CD14-positive monocyte (primary cell): ENCODE measurements around the gene B4GALNT4. TPM values are rescaled to one million over a fixed set of nuclear protein-coding genes. Genes with fewer than 3 reads are reported as not detected.
"Not testable (repeated sequence)": the region's sequence is repeated elsewhere in the genome, so short reads cannot be mapped to it uniquely, and the experiment has no call there.

Source experiments
- DNase-seq, 3 donors: peaks; one replicate each; pipeline ENCODE4 v3.0.0-alpha.2; 2011 to 2022
- H2AFZ ChIP-seq: 2 replicates; pipeline ENCODE4 v1.6.0; 2012; ENCODE audit warnings: mild to moderate bottlenecking, low read depth, low read length, inconsistent platforms; ENCODE audit not compliant: insufficient read depth, poor library complexity, severe bottlenecking
- H3K27ac ChIP-seq, 2 donors: 1 replicate in 1 of 2; 2 replicates in 1 of 2; pipeline ENCODE4 v1.5.1; 2012 to 2013; ENCODE audit warnings: low read length in 2 of 2, control low read depth in 1 of 2, inconsistent platforms in 1 of 2, low read depth in 1 of 2, mild to moderate bottlenecking in 1 of 2
- H3K27me3 ChIP-seq, 2 donors: one replicate each; pipeline versions ENCODE4 v1.6.0 to v1.6.1; 2011 to 2013; ENCODE audit warnings: low read length in 2 of 2; ENCODE audit not compliant: control insufficient read depth in 2 of 2, insufficient read depth in 2 of 2
- H3K36me3 ChIP-seq, 2 donors: replicated peaks in 1 of 2; 1 replicate in 1 of 2; 2 replicates in 1 of 2; pipeline versions ENCODE4 v1.5.1 to v1.6.1; 2012 to 2013; ENCODE audit warnings: low read length in 2 of 2, control low read depth in 1 of 2, inconsistent platforms in 1 of 2, mild to moderate bottlenecking in 1 of 2; ENCODE audit not compliant: insufficient read depth in 2 of 2, control insufficient read depth in 1 of 2
- H3K4me1 ChIP-seq, 2 donors: 1 replicate in 1 of 2; 2 replicates in 1 of 2; pipeline versions ENCODE4 v1.5.1 to v1.6.1; 2012 to 2013; ENCODE audit warnings: low read length in 2 of 2, control low read depth in 1 of 2, inconsistent platforms in 1 of 2, mild to moderate bottlenecking in 1 of 2, moderate library complexity in 1 of 2; ENCODE audit not compliant: insufficient read depth in 2 of 2, control insufficient read depth in 1 of 2
- H3K4me2 ChIP-seq: replicated peaks from 2 replicates; pipeline ENCODE3; 2012; ENCODE audit warnings: low read length, moderate library complexity, mild to moderate bottlenecking; ENCODE audit not compliant: poor library complexity, severe bottlenecking; ENCODE audit errors: extremely low read depth
- H3K4me3 ChIP-seq, 3 experiments: fragments of 200-600 bp in 1 of 3; sonication (generic) in 1 of 3; replicated peaks in 1 of 3; 1 replicate in 2 of 3; 2 replicates in 1 of 3; pipeline ENCODE4 v1.5.1; 2011 to 2013; ENCODE audit warnings: low read length in 3 of 3, mild to moderate bottlenecking in 3 of 3, control low read depth in 2 of 3, low read depth in 2 of 3, inconsistent platforms in 1 of 3, moderate library complexity in 1 of 3
- H3K79me2 ChIP-seq: 2 replicates; pipeline ENCODE4 v1.6.0; 2012; ENCODE audit warnings: mild to moderate bottlenecking, control low read depth, inconsistent platforms, low read length, moderate library complexity; ENCODE audit not compliant: insufficient read depth
- H3K9ac ChIP-seq: 2 replicates; pipeline ENCODE4 v1.6.0; 2017; ENCODE audit warnings: low read length, mild to moderate bottlenecking; ENCODE audit not compliant: insufficient read depth, poor library complexity, severe bottlenecking
- H3K9me3 ChIP-seq, 2 donors: replicated peaks in 1 of 2; 1 replicate in 1 of 2; 2 replicates in 1 of 2; pipeline versions ENCODE4 v1.5.1 to v1.6.1; 2012 to 2013; ENCODE audit warnings: low read length in 2 of 2, control low read depth in 1 of 2; ENCODE audit not compliant: control insufficient read depth in 1 of 2, insufficient read depth in 1 of 2
- H4K20me1 ChIP-seq: 2 replicates; pipeline ENCODE4 v1.6.0; 2012; ENCODE audit warnings: mild to moderate bottlenecking, low read length, control low read depth, moderate library complexity; ENCODE audit not compliant: insufficient read depth
- H3K27ac Mint-ChIP-seq, 7 donors: one replicate each; pipeline ENCODE4 v1.8.0; 2020; ENCODE audit warnings: mild to moderate bottlenecking in 7 of 7, mixed read lengths in 7 of 7, moderate library complexity in 6 of 7, inconsistent platforms in 2 of 7
- H3K27me3 Mint-ChIP-seq, 3 donors: one replicate each; pipeline ENCODE4 v1.8.0; 2021 to 2022; ENCODE audit warnings: low read depth in 3 of 3, mild to moderate bottlenecking in 3 of 3, mixed read lengths in 3 of 3, moderate library complexity in 3 of 3, inconsistent platforms in 1 of 3
- H3K36me3 Mint-ChIP-seq, 2 donors: one replicate each; pipeline ENCODE4 v1.8.0; 2020; ENCODE audit warnings: mixed read lengths in 2 of 2, inconsistent platforms in 1 of 2, mild to moderate bottlenecking in 1 of 2
- H3K4me1 Mint-ChIP-seq: one replicate; pipeline ENCODE4 v1.8.0; 2020; ENCODE audit warnings: mild to moderate bottlenecking, mixed read lengths
- H3K4me3 Mint-ChIP-seq, 2 donors: one replicate each; pipeline ENCODE4 v1.8.0; 2020; ENCODE audit warnings: mild to moderate bottlenecking in 2 of 2, mixed read lengths in 2 of 2, moderate library complexity in 1 of 2
- H3K9me3 Mint-ChIP-seq, 7 donors: one replicate each; pipeline ENCODE4 v1.8.0; 2020 to 2022; ENCODE audit warnings: mixed read lengths in 7 of 7, mild to moderate bottlenecking in 6 of 7, moderate library complexity in 6 of 7, inconsistent platforms in 2 of 7
- WGBS: methylation state at CpG from one replicate; pipeline ENCODE4 v1.1.5; 2013; ENCODE audit warnings: missing lambda C conversion rate; ENCODE audit not compliant: insufficient coverage; 5-methylcytosine and 5-hydroxymethylcytosine counted together
- intact Hi-C, 2 donors: fragments of 100-400 bp; cut with micrococcal nuclease; formaldehyde crosslinking; loops; one replicate each; pipeline versions ENCODE4 v1.15.0 to v1.15.1; 2023
- polyA plus RNA-seq, 3 donors: library from polyadenylated mRNA; depleted of rRNA in 1 of 3; unstranded in 2 of 3; stranded (reverse) in 1 of 3; fragments of 300-500 nt in 2 of 3; fragments of >200 nt in 1 of 3; fragmentation: Illumina TruSeq in 2 of 3; gene quantifications; 1 replicate in 2 of 3; 2 replicates in 1 of 3; pipeline ENCODE4 v1.2.3, GENCODE V29; 2012 to 2021
- TF ChIP-seq, protein P1 (sequence below): fragments of 200-600 bp; IDR thresholded peaks from one replicate; pipeline ENCODE4 v1.8.0; 2022; ENCODE audit warnings: antibody characterized with exemption, mild to moderate bottlenecking

B4GALNT4 gene
- polyA plus RNA-seq, 3 donors, result not detected

DNA sequence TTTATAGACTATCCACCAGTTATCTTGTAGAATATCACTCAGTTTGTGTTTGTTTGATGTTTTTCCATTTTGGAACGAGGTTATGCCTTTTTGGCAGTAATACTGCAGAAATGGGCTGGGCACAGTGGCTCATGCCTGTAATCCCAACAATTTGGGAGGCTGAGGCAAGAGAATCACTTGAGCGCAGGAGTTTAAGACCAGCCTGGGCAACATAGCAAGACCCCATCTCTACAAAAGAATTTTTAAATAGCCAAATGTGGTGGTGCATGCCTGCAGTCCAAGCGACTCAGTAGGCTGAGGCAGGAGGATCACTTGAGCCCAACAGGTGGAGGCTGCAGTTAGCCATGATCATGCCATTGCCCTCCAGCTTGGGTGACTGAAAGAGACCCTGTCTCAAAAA is 22.8 kb upstream of the B4GALNT4 start:
- H3K9me3 ChIP-seq, result no peaks in the 10 kb centered on the region
- H3K79me2 ChIP-seq, result no peaks in the 10 kb centered on the region
- H4K20me1 ChIP-seq, result no peaks in the 10 kb centered on the region
- Mint-ChIP-seq H3K4me1 (peaks cover 16% of the 10 kb centered on the region), H3K36me3 (no peaks in the 10 kb centered on the region), H3K27me3 (peaks cover 13 to 32% (median 20%) of the 10 kb centered on the region in 3 donors), H3K27ac (no peak overlapping the region), H3K4me3 (no peak overlapping the region), H3K9me3 (peaks cover 0 to 2% (median 0%) of the 10 kb centered on the region in 7 donors)
- no peak overlapping the region for H3K4me3 ChIP-seq
- H3K27ac ChIP-seq, result no peak overlapping the region
- peaks cover 11 to 20% of the 10 kb centered on the region in 2 donors for H3K4me1 ChIP-seq
- no peaks in the 10 kb centered on the region for H3K36me3 ChIP-seq
- H3K9ac ChIP-seq, result no peak overlapping the region
- WGBS, result 100% methylated on average over 2 of the region's 3 CpGs
- TF ChIP-seq, protein P1, sequence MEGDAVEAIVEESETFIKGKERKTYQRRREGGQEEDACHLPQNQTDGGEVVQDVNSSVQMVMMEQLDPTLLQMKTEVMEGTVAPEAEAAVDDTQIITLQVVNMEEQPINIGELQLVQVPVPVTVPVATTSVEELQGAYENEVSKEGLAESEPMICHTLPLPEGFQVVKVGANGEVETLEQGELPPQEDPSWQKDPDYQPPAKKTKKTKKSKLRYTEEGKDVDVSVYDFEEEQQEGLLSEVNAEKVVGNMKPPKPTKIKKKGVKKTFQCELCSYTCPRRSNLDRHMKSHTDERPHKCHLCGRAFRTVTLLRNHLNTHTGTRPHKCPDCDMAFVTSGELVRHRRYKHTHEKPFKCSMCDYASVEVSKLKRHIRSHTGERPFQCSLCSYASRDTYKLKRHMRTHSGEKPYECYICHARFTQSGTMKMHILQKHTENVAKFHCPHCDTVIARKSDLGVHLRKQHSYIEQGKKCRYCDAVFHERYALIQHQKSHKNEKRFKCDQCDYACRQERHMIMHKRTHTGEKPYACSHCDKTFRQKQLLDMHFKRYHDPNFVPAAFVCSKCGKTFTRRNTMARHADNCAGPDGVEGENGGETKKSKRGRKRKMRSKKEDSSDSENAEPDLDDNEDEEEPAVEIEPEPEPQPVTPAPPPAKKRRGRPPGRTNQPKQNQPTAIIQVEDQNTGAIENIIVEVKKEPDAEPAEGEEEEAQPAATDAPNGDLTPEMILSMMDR, result no peak
- H3K4me2 ChIP-seq, result no peak overlapping the region
- DNase-seq, result no peak
- intact Hi-C loops, result no loop called here
- H3K27me3 ChIP-seq, result peaks cover 0 to 9% of the 10 kb centered on the region in 2 donors
- no peak overlapping the region for H2AFZ ChIP-seq

DNA sequence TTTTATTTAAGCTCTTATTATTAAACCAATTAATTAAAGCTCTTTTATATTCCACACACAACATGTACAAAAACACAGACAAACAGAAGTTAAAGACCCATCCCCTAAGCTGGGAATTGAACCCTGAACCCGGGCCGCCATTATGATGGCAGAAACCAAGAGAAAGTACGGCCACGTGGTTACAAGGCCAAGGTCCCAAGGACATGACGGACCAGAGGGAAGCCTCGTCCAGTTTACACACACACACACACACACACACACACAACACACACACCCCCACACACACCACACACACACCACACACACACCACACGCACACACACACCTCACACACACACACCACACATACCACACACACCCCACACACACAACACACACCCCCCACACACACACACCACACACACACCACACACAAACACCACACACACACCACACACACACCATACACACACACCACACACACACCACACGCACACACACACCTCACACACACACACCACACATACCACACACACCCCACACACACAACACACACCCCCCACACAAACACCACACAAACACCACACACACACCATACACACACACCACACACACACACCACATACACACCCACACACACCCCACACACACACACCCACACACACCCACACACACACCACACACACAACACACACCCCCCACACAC is 19.9 kb upstream of the B4GALNT4 start:
- H3K9me3 ChIP-seq, H3K9ac ChIP-seq, H3K9me3 Mint-ChIP-seq, H3K27ac ChIP-seq, H3K79me2 ChIP-seq, H3K4me3 ChIP-seq, DNase-seq, H3K4me2 ChIP-seq, H4K20me1 ChIP-seq, H2AFZ ChIP-seq, H3K4me3 Mint-ChIP-seq, H3K36me3 Mint-ChIP-seq, intact Hi-C loops, H3K36me3 ChIP-seq: not testable (repeated sequence)
- Mint-ChIP-seq H3K4me1 (peaks cover 21% of the 10 kb centered on the region), H3K27ac (peak overlapping the region in 1 of 7 donors; percentile 83), H3K27me3 (peaks cover 16 to 53% (median 28%) of the 10 kb centered on the region in 3 donors)
- 93% methylated on average over 7 of the region's 8 CpGs for WGBS
- peaks cover 0 to 13% of the 10 kb centered on the region in 2 donors for H3K27me3 ChIP-seq
- H3K4me1 ChIP-seq, result peaks cover 11 to 20% of the 10 kb centered on the region in 2 donors

DNA sequence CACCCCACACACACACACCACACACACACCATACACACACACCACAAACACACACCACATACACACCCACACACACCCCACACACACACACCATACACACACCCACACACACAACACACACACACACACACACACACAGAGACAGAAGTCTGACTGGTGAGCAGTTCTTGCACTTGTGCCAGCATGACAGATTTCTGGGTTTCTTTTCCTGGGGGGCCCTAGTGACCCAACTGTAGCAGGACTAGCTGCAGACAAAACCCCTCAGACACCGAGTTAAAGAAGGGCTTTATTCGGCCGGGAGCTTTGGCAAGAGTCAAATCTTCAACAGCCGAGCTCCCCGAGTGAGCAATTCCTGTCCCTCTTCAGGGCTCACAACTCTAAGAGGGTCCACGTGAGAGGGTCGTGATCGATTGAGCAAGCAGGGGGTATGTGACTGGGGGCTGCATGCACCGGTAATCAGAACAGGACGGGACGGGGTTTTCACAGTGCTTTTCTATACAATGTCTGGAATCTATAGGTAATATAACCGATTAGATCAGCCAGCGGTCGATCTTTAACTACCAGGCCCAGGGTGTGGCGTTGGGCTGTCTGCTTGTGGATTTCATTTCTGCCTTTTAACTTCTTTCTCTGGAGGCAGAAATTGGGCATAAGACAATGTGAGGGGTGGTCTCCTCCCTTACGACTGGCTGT is 19.1 kb upstream of the B4GALNT4 start:
- H2AFZ ChIP-seq, result peak overlapping the region; percentile 21

More for the DNA sequence above, 19.1 kb upstream of the B4GALNT4 start:
- H4K20me1 ChIP-seq, H3K27ac ChIP-seq, H3K9me3 ChIP-seq, H3K36me3 Mint-ChIP-seq, H3K4me3 ChIP-seq, DNase-seq, H3K36me3 ChIP-seq, H3K9ac ChIP-seq, H3K9me3 Mint-ChIP-seq, H3K79me2 ChIP-seq: not testable (repeated sequence)
- Mint-ChIP-seq H3K4me3 (peak overlapping the region in 1 of 2 donors; percentile 78), H3K4me1 (peaks cover 24% of the 10 kb centered on the region), H3K27me3 (peaks cover 19 to 57% (median 32%) of the 10 kb centered on the region in 3 donors), H3K27ac (peak overlapping the region in 2 of 7 donors; percentile 43 to 72)
- Histone ChIP-seq H3K27me3 (peaks cover 0 to 15% of the 10 kb centered on the region in 2 donors), H3K4me1 (peaks cover 11 to 22% of the 10 kb centered on the region in 2 donors), H3K4me2 (peak overlapping the region; percentile 49)
- intact Hi-C loops, result loop anchor here in 1 of 2 donors (5.0 to 10.0 kb wide), 2 partner anchors 45 to 98 kb away; partner anchors contain the start of gene IFITM2
- 92% methylated on average over 7 of the region's 16 CpGs for WGBS
